Measurements from ENCODE around the gene RBM20. TPM values are rescaled to one million over a fixed set of nuclear protein-coding genes. Genes with fewer than 3 reads are reported as not detected.

The RBM20 gene
- total and polyA plus RNA-seq, 10 of the 15 experiments (the other 5 are each of a cell fraction or from before 2014, with no cell fraction given): 0.04 to 0.26 (median 0.15) TPM

DNA sequence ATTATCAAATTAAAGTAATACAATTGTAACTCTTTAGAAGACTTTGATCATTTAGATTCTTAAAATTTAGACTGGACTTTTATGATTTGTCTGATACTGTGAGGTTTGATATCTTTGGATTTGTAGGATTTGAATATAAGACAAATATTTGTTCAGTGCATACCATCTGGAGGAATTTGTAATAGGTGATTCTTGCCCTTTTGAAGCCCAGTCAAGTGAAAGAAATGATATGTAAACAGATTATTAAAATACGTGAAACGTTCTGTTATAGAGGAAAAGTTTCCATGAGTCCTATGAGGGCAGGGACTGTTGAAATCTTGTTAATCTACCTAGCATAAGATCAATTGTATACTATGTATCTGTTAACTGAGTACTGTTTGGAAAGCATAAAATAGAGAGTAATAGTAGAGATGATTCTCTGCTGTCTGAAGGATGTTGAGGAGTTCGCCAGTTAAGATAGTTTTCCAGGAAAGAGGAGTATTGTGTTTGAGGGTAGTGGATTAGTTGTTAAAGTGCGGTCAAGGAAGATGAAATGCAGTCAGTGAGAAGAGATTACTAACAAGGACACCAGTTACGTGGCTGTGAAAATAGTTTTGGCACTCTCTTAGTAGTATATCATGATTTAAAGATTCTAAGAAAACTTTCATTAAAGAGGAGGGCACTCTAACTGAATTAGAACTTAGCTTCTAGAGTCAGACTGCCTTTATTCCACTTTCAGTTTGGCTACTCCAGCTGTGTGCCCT lies 242.0 kb downstream of the RBM20 start:
- no peaks in the 10 kb centered on the region for H3K27me3 ChIP-seq (replicated peaks in 1 of 2; ENCODE audit: control insufficient read depth in 2 of 2, insufficient read depth in 2 of 2, low read length in 1 of 2)
- RAD21 ChIA-PET (ENCODE audit: unreplicated experiment): interaction anchor here (0.7 to 2.6 kb wide), 7 partner anchors 8 to 296 kb away, joined by 3 to 22 read pairs (median 3); no protein-coding TSS in a partner anchor
- FAIRE-seq (no peak), DNase-seq (ENCODE audit: low read depth, low spot score) (no peak), ATAC-seq (peak; percentile 14; the same call in 2 of the 3 replicates)
- H3K36me3 ChIP-seq (ENCODE audit: control insufficient read depth in 2 of 2, insufficient read depth in 2 of 2, low read length in 1 of 2): peaks cover 2 to 37% of the 10 kb centered on the region in 2 experiments; a peak in 3 of 4 replicates
- no peak overlapping the region for H3K4me2 ChIP-seq (ENCODE audit: control insufficient read depth, insufficient read depth)
- WGBS (ENCODE audit: insufficient coverage, insufficient replicate concordance, low lambda C conversion rate, missing lambda C conversion rate): 68% methylated on average over 5 of the region's 5 CpGs
- H4K20me1 ChIP-seq (ENCODE audit: control insufficient read depth, insufficient read depth): no peaks in the 10 kb centered on the region
- intact Hi-C loops (cut with micrococcal nuclease; ENCODE audit: unreplicated experiment): no loop called here
- H3K79me2 ChIP-seq (ENCODE audit: control insufficient read depth, insufficient read depth, low read length): peaks cover 25% of the 10 kb centered on the region
- peaks cover 6% of the 10 kb centered on the region for H3K4me1 ChIP-seq (ENCODE audit: control insufficient read depth, insufficient read depth, low read length)
- no peak overlapping the region for H3K27ac ChIP-seq (ENCODE audit: control insufficient read depth, insufficient read depth)
- no peak overlapping the region for H3K9ac ChIP-seq (ENCODE audit: control insufficient read depth, insufficient read depth, low read length)
- POLR2A ChIA-PET: interaction anchor here (0.9 to 2.6 kb wide), 6 partner anchors 7 to 32 kb away, joined by 3 to 12 read pairs (median 4); partner anchors contain the start of gene BBIP1
- H3K9me3 ChIP-seq (replicated peaks; ENCODE audit: control insufficient read depth, insufficient read depth, low read length): no peaks in the 10 kb centered on the region
- CTCF ChIA-PET: interaction anchor here (0.6 to 2.5 kb wide), 5 partner anchors 9 to 83 kb away, joined by 3 to 25 read pairs (median 6); partner anchors contain the start of gene PDCD4
- no TSS peak for BruUV-seq (replicated peaks)
- SMC1A ChIA-PET (ENCODE audit: uncharacterized antibody, unreplicated experiment): interaction anchor here (1.1 to 11.1 kb wide), 16 partner anchors 10 to 274 kb away, joined by 3 to 102 read pairs (median 7); partner anchors contain the start of gene PDCD4
- H3K4me3 ChIP-seq: no peak overlapping the region
- no peak overlapping the region for H2AFZ ChIP-seq (ENCODE audit: control insufficient read depth, low read depth, low read length)
- in situ Hi-C loops (cut with MboI): no loop called here
- TF ChIP-seq CBX3 (IDR thresholded peaks at IDR 0.05; ENCODE audit: borderline replicate concordance, low read depth) (no peak), TAF1 (IDR thresholded peaks at IDR 0.05; ENCODE audit: borderline replicate concordance, low read depth, low read length) (no peak), YBX1 (IDR thresholded peaks at IDR 0.05) (no peak), HDGF (IDR thresholded peaks at IDR 0.05) (no peak), RB1 (IDR thresholded peaks at IDR 0.05; ENCODE audit: borderline replicate concordance) (no peak), STAT1 (conservative IDR thresholded peaks at IDR 0.05) (no peak), ATF7 (IDR thresholded peaks at IDR 0.05; ENCODE audit: low read depth) (no peak), JUNB (IDR thresholded peaks at IDR 0.05) (no peak), DPF2 (IDR thresholded peaks at IDR 0.05) (no peak), WRNIP1 (IDR thresholded peaks at IDR 0.05; ENCODE audit: borderline replicate concordance, low read depth, low read length) (no peak), CHD1 (IDR thresholded peaks at IDR 0.05; ENCODE audit: low read depth, low read length) (no peak), CHD2 (IDR thresholded peaks at IDR 0.05; ENCODE audit: borderline replicate concordance, low read depth, low read length) (no peak), NR2F1 (conservative IDR thresholded peaks at IDR 0.05) (no peak)
- TF ChIP-seq, protein P1, sequence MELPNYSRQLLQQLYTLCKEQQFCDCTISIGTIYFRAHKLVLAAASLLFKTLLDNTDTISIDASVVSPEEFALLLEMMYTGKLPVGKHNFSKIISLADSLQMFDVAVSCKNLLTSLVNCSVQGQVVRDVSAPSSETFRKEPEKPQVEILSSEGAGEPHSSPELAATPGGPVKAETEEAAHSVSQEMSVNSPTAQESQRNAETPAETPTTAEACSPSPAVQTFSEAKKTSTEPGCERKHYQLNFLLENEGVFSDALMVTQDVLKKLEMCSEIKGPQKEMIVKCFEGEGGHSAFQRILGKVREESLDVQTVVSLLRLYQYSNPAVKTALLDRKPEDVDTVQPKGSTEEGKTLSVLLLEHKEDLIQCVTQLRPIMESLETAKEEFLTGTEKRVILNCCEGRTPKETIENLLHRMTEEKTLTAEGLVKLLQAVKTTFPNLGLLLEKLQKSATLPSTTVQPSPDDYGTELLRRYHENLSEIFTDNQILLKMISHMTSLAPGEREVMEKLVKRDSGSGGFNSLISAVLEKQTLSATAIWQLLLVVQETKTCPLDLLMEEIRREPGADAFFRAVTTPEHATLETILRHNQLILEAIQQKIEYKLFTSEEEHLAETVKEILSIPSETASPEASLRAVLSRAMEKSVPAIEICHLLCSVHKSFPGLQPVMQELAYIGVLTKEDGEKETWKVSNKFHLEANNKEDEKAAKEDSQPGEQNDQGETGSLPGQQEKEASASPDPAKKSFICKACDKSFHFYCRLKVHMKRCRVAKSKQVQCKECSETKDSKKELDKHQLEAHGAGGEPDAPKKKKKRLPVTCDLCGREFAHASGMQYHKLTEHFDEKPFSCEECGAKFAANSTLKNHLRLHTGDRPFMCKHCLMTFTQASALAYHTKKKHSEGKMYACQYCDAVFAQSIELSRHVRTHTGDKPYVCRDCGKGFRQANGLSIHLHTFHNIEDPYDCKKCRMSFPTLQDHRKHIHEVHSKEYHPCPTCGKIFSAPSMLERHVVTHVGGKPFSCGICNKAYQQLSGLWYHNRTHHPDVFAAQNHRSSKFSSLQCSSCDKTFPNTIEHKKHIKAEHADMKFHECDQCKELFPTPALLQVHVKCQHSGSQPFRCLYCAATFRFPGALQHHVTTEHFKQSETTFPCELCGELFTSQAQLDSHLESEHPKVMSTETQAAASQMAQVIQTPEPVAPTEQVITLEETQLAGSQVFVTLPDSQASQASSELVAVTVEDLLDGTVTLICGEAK (IDR thresholded peaks at IDR 0.05; ENCODE audit: borderline replicate concordance): no peak
- TF ChIP-seq, protein P2, sequence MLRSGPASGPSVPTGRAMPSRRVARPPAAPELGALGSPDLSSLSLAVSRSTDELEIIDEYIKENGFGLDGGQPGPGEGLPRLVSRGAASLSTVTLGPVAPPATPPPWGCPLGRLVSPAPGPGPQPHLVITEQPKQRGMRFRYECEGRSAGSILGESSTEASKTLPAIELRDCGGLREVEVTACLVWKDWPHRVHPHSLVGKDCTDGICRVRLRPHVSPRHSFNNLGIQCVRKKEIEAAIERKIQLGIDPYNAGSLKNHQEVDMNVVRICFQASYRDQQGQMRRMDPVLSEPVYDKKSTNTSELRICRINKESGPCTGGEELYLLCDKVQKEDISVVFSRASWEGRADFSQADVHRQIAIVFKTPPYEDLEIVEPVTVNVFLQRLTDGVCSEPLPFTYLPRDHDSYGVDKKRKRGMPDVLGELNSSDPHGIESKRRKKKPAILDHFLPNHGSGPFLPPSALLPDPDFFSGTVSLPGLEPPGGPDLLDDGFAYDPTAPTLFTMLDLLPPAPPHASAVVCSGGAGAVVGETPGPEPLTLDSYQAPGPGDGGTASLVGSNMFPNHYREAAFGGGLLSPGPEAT (IDR thresholded peaks at IDR 0.05; ENCODE audit: low read depth): no peak
- TF ChIP-seq, protein P3, sequence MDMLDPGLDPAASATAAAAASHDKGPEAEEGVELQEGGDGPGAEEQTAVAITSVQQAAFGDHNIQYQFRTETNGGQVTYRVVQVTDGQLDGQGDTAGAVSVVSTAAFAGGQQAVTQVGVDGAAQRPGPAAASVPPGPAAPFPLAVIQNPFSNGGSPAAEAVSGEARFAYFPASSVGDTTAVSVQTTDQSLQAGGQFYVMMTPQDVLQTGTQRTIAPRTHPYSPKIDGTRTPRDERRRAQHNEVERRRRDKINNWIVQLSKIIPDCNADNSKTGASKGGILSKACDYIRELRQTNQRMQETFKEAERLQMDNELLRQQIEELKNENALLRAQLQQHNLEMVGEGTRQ (IDR thresholded peaks at IDR 0.05; ENCODE audit: borderline replicate concordance, low read depth, low read length): no peak
- TF ChIP-seq, protein P4, sequence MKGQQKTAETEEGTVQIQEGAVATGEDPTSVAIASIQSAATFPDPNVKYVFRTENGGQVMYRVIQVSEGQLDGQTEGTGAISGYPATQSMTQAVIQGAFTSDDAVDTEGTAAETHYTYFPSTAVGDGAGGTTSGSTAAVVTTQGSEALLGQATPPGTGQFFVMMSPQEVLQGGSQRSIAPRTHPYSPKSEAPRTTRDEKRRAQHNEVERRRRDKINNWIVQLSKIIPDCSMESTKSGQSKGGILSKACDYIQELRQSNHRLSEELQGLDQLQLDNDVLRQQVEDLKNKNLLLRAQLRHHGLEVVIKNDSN (IDR thresholded peaks at IDR 0.05; ENCODE audit: borderline replicate concordance, extremely low read length, insufficient read depth, low read depth, low read length): no peak

Measured in GM12878 (cell line).